ENCODE data around the gene TMCC1.

DNA sequence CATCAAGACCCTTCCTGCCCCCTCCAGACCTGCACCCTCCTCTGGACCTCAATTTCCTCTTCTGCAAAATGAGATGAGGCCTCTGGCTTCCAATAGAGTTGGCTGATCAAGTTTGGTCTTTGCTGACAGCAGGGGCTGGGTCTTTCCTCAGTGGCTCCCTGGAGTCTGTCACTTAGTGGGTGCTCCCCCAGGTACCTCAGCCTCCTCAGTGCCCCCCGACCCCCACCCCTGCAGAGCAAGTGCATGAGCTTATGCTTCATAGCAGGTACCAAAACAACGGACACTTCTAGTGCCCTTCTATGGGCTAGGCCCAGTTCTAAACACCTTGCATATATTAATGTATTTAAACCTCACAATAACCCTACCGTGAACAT lies 280.2 kb downstream of the TMCC1 start:
- TF ChIP-seq CTCF (IDR thresholded peaks at IDR 0.05) (no peak), POLR2A (IDR thresholded peaks at IDR 0.05) (no peak)
